GM21825 (cell line): ENCODE measurements around the gene CPAMD8.

ENCODE experiments used
- ATAC-seq: cut with Tn5 transposase; IDR thresholded peaks from one replicate; pipeline ENCODE4 v1.9.1; 2021; ENCODE audit warnings: mild to moderate bottlenecking, moderate library complexity; ENCODE audit not compliant: unreplicated experiment

Gene CPAMD8

DNA sequence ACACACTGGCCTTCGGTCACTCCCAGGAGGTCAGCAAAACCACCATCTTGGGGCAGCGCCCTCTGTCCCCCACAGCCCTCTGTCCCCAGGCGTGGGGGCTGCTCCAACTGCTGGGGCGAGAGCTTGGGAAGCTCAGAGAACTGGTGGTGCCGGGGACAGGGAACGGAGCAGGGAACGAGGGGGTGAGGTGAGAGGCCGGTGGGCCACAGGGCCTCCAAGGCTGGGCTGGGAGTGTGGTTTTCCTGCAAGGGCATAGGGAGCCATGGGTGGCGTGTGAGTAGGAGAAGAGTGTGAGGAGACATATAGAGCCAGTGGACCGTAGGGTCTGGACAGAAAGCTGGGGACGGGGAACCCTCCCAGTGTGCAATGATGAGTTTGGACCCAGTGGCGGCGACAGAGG is 103.7 kb downstream of the CPAMD8 start:
- no peak for ATAC-seq

DNA sequence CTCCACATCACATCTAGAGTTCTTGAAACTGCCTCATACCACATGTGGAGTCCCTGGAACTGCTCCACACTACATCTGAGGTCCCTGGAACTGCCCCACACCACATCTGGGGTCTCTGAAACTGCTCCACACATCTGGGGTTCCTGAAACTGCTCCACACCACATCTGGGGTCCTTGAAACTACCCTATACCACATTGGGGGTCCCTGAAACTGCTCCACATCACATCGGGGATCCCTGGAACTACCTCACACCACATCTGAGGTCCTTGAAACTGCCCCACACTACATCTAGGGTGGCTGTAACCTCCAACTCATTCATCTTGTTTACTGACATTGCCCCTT is 104.0 kb downstream of the CPAMD8 start:
- no peak for ATAC-seq

DNA sequence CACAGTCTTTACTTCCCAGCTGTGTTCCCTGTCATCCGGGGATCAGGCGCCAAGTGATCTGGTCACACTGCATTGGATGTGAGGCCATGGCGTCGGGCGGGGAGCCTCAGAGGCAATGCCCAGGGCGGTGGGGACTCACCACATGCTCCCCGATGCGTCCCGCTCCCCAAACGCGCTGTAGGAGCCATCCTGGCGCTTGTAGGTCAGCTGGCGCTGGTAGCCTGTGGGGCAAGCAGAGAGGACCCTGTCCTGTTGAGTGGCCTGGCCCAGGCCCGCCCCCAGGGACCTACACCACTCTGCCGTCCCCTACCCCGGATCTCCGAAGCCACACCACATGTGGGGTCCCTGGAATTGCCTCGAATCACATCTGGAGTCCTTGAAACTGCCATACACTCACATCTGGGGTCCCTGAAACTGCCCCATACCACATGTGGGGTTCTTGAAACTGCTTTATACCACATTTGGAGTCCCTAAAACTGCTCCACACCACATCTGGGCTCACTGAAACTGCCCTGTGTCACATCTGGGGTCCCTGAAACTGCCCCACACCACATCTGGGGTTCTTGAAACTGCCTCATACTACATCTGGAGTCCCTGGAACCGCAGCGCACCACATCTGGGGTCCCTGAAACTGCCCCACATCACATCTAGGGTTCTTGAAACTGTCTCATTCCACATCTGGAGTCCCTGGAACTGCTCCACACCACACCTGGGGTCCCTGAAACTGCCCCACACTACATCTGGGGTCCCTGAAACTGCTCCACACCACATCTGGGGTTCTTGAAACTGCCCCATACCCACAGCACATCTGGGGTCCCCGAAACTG is 104.6 kb downstream of the CPAMD8 start:
- no peak for ATAC-seq

DNA sequence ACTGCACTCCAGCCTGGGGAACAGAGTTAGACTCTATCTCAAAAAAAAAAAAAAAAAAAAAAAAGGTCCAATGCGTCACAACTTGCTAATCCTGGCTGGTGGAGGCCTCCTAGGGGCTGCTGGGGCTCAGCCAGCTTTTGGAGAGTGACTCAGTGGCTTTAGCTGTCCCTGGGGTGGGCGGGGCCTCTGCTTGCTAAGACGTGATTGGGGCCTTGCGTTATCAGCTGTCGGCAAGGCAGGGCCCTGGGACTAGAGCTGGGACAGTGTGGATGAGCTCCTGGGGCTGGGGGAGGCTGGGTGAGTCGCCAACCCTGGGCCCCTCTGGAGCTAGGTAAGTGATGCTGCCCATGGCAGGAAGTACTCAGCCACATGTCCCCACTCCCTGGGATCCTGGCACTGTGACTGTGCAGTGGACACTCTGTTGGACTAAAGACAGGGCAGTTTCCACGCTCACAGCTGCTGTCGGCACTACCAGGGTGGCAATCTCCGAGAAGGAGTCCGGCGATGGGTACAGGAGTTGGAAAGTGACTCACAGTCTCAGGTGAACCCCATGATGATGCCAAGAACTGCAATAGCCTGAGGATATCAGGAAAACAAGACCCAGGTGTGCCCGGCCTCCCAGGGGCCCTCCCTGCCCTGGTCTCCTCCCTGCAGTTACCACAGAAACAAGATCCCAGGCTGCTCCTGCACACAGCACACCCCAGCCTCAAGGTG is 105.6 kb downstream of the CPAMD8 start:
- no peak for ATAC-seq

DNA sequence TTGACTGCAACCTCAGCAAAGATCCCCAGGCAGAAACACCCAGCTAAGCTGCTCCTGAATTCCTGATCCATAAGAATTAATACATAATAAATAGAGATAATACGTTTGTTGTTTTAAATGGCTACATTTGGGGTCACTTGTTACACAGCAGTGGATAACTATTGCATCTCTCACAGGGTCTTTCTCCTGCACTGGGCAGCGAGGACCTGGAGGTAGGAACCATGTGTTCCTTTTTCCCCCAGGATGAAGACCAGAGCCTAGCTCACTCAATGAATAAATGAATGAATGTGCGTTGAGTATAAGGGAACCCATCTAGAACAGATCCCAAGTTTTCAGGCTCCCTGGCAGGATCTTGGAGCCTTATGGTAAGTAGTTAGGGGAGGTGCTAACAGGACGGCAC is 107.1 kb downstream of the CPAMD8 start:
- no peak for ATAC-seq

DNA sequence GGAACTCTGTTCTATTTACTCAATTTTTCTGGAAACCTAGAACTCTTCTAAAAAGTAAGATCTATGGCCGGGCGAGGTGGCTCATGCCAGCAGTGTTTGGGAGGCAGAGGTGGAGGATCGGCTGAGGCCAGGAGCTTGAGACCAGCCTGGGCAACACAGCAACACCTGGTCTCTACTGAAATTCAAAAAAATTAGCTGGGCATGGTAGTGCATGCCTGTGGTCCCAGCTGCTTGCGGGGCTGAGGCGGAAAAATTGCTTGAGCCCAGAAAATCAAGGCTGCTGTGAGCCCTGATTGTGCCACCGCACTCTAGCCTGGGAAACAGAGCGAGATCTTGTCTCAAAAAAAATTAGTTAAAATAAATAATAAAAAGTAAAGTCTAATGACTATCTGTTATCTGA is 109.2 kb downstream of the CPAMD8 start:
- ATAC-seq: no peak

DNA sequence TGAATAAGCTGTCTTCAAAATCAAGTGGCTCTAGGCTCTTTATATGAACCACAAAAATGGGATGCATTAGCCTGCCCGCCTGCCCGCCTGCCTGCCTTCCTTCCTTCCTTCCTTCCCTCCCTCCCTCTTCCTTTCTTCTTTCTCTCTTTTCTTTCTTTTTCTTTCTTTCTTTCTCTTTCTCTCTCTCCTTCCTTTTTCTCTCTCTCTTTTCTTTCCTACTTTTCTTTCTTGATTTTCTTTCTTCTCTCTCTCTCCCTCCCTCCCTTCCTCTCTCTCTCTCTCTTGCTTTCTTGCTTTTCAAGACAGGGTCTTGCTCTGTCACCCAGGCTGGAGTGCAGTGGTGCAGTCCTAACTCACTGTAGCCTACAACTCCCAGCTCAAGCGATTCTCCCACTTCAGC is 110.9 kb downstream of the CPAMD8 start:
- no peak for ATAC-seq

DNA sequence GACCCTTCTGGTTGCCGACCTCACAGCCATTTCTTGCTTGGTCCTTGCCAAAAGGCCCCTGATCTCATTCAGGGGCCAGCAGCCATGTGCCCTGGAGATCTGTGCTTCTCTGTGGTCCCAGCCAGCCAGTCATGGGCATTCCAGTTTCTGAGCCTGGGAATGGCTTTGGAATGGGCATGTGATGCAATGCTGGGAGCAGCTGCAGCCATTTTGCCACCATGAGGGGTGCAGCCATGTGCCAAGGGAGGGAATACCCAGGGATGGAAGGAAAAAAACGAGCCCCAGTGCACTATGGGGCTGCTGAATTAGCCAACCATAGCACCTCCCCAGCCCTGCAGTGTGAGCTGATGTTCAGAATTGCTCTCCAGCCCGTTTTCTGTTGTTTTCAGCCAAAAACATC is 111.5 kb downstream of the CPAMD8 start:
- no peak for ATAC-seq

DNA sequence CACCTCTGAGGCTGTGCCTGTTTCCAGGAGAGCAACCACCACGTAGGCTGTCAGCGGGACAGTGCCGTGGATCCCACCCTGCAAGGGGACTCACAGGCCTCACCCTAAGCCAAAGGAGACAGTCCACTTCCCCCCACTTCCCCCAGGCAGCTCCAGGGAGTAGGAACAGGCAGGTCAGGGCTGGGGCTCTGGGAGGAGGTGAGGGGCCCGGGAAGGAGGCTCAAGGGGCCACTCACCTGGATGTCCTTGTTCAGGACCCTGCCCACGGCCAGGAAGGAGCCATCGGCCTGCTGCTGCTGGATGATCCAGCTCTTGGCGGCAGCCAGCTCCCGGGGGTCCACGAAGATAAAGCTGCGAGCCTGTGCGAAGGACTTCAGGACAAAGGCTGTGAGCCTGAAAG is 112.2 kb downstream of the CPAMD8 start:
- ATAC-seq: no peak

DNA sequence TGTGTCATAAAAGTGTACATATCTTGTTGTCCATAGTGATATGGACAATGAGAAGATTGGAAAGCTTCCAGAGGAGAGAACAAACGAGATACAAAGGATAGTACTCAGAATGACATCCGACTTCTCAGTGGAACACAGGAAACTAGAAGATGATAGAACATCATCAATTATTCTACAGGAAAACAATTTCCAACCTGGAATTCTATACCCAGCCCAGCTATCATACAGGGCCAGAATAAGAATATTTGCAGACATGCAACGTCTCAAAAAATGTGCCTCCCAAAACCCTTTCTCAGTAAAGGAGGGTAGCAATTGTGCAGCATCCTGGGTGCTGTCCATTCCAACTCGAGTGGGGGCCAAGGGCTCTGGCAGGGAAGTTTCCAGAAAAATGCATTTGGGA is 113.8 kb downstream of the CPAMD8 start:
- ATAC-seq: no peak

DNA sequence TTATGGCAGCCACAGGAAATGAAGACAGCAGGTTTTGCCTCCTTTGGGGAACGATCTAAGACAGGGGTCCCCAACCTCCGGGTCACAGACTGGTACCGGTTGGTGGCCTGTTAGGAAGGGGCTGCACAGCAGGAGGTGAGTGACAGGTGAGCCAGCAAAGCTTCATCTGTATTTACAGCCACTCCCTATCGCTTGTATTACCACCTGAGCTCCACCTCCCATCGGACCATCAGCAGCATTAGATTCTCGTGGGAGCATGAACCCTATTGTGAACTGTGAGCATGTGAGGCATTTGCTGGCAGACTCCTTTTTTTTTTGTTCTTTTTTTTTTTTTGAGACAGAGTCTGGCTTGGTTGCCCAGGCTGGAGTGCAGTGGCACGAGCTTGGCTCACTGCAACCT is 115.6 kb downstream of the CPAMD8 start:
- ATAC-seq: no peak

DNA sequence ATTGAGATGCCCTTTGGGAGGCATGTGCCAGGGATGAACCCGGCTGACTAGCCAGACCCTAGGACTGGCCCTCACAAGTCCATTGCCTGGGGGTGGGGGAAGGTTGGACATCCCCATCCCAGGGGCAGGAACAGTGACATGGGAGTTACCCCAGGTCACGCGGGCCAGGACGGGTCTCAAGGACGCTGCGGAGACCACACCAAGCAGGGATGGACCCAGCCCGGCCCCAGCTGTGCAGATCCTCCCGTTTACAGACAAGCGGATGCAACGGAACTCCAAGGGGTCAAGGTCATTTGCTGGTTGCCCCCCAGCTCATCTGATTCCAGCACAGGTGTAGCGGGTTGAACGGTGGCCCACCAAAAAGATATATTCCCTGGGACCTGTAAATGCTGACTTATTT is 117.9 kb downstream of the CPAMD8 start:
- no peak for ATAC-seq

DNA sequence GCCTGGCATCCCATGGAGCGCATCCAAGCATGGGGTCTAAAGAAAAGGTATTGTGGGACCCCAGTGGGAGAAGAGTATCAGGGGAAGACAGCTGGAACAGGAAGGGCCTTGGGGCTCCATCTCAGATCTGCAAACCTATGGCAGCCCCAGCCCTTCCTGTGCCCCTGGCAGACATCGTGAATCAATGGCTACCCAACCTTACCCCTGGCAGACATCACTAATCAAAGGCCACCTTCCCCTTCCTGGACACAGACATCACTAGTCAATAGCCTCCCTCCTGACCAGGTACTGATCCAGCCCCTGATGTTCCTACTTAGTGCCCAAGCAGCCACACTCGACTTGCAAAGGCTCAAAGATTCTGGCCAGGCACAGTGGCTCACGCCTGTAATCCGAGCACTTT is 122.0 kb downstream of the CPAMD8 start:
- no peak for ATAC-seq

DNA sequence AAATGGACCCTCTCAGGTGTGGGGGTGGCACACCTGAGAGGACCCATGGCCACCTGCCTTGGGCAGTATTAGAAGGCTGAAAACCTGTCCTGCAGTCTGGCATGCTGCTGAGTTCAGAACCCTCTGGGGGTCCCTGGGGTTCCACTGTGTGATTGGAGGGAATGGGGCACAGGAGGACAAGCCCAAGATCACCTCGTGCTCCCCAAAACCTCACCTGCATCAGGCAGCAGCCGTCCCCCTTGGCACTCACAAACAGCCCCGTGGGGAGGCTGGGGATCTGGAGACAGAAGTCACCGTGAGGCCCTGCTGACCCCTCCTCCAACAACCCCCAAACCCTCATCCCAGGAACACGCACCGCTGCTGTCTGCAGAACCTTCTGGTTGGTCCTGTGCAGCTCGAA is 123.3 kb downstream of the CPAMD8 start:
- no peak for ATAC-seq

DNA sequence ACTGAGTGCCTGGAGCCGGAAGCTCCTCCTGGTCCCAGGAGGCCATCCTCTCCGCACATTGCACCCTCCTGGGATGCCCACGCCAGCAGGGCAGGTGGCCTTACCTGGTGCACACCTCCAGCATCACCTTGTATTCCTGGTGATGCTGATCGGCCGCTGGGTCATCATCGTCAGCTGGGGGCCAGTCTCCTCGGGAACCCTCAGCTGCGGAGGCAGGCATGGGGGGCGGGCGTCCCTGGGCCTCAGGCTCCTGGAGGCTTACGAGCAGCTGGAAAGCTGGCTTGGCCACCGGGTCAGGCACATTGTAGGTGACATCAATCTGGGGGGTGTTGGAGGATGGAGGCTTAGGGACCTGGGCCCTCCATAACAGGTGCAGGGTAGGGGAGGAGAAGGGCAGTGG is 124.1 kb downstream of the CPAMD8 start:
- no peak for ATAC-seq

DNA sequence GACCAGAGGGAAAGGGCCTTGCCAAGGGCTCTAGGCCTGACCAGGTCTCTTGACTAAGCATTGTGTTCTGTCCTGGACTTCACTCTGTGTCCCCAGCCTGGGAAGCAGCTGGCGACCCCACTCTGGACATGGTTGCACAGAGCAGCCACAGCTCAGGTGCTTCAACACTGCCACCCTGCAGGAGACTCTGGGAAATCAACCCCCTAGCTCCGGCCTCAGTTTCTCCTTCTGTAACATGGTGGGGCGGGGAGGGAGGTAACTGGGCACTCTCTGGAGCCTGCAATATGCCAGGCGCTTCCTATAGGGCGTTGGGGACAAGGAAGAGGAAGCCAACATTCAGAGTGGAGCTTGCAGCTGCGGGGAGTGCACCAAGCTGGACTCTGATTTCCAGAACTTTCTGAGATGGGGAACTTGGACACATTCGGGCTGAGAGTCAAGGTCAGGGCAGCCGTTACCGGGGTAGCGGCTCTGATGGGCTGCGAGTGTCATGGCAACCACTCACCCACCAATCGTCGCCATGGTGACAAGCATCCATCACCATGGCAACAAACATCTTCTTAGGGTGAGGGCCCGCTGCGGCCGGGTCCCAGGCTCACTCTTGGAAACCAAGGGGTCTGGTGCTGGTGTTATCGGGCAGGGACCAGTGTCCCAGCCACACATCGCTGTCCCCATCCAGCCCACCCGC is 125.0 kb downstream of the CPAMD8 start:
- no peak for ATAC-seq

DNA sequence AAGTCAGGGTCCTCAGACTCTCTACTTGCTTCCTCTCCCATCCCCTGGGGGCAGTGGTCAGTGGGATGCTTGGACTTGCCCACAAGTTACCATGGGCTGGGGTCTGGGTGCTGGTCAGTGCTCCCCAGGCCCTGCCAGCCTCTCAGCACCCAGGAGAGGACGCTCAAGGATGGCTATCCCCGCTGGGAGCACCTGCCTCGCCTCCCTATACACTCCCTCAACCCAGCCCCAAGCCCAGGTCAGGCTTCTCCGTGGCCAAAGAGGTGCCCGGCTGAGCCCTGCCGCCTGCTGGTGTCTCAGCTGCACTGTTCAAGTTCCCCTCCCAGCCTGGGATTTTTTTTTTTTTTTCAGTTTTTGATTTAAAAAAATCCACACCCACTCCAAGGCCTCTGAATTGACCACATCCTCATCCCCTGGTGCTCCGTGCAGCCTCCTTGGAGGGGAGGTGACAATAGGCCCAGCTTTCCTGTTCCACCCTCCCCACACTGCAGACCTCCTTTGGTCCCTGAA is 127.0 kb downstream of the CPAMD8 start:
- ATAC-seq: no peak

DNA sequence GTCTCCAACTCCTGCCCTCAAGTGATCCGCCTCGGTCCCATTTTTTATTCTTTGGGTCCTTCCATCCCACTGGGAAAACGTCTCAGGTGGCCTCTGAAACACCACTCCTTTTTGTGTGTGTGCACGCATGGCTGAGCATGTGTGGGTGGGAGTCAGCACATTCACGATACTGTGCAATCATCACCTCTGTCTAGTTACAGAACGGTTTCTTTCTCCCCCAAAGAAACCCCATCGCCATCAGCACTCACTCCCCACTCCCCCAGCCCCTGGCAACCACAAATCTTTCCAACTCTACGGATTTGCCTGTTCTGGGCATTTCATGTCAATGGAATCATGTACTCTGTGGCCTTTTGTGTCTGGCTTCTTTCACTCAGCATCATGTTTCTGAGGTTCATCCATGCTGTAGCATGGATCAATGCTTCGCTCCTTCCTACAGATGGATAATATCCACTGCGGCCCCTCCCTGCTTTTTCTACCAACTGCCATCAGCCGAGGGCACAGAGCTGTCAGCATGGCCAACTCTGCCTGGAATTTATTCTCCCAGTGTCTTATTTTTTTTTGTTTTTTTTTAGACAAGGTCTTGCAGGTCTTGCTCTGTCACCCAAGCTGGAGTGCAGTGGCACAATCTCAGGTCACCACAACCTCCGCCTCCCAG is 128.1 kb downstream of the CPAMD8 start:
- no peak for ATAC-seq

DNA sequence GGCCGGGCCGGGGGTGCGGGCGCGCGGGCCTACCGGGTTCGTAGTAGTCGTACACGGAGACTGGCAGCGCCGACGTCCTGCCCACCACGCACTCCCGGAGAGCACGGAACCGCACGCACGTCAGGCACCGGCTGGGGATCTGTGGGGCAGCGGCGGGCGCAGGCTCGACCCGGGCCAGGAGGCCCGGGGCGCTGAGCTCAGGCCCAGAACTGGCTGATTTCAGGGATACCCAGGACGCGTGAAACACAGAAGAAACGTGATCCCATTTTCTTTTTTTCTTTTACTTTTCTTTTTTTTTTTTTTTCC is 128.8 kb downstream of the CPAMD8 start:
- ATAC-seq: peak; percentile 12

DNA sequence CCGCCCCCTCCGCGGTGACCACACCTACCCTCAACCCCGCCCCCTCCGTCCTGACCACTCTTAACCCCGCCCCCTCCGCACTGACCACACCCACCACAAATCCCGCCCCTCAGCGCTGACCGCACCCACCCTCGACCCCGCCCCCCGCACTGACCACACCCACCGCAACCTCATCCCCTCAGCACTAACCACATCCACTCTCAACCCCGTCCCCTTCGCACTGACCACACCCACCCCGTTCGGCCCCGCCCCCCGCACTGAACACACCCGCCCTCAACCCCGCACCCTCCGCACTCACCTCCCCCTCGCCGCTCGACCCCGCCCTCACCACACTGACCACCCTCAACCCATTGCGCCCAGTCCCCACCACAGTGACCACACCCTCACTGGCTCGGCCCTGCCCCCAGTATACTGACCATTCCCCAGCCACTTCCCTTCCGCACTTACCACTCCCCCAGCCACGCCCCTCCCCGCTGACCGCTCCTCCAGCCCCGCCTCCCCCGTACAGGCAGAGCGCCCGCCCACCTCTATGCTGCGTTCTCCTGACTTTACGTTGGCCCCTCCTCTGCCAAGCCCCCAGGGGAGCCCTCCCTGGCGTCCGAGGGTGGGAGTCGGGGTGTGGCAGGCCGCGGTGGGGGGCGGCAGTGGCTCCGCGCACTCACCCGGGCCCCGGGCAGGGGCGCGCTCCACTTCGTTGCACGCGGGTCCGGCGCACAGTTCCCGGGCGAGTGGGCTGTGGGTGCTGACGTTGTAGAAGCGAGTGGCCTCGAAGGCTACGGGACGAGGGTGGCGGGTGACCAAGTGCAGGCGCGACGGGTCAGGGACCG is 129.4 kb downstream of the CPAMD8 start:
- peak; percentile 40 for ATAC-seq
